Stimulated activated CD8-positive, alpha-beta memory T cell treated with anti-CD3 and anti-CD28 coated beads, Interleukin-7, amount 100 ng/mL, for 24 hours (primary cell): ENCODE data around the gene CDK6.

ENCODE experiments used
- DNase-seq: peaks from one replicate; pipeline ENCODE4 v3.0.0-alpha.2; 2020; ENCODE audit warnings: low read depth

CDK6 gene

GRCh38 chr7:92845736-92846135, 9.4 kb upstream of the CDK6 start:
- DNase-seq = no peak

- DNase-seq = no peak
Observed at GRCh38 chr7:92843781-92844180, 7.4 kb upstream of the CDK6 start.

- no peak for DNase-seq
Observed at GRCh38 chr7:92843034-92843760, 6.8 kb upstream of the CDK6 start.

GRCh38 chr7:92841192-92841591, 4.8 kb upstream of the CDK6 start:
- no peak for DNase-seq

GRCh38 chr7:92840316-92840715, 3.9 kb upstream of the CDK6 start:
- no peak for DNase-seq

GRCh38 chr7:92839901-92840300, 3.5 kb upstream of the CDK6 start:
- no peak for DNase-seq

GRCh38 chr7:92838934-92839333, 2.6 kb upstream of the CDK6 start:
- no peak for DNase-seq

GRCh38 chr7:92837000-92837749, 802 bp upstream of the CDK6 start:
- no peak for DNase-seq

GRCh38 chr7:92835851-92836488, 403 bp downstream of the CDK6 start:
- DNase-seq = no peak

- DNase-seq = no peak
Observed at GRCh38 chr7:92835261-92835850, 1.0 kb downstream of the CDK6 start.

- no peak for DNase-seq
Observed at GRCh38 chr7:92834507-92835260, 1.7 kb downstream of the CDK6 start.

GRCh38 chr7:92833766-92834506, 2.4 kb downstream of the CDK6 start:
- DNase-seq = peak; percentile 68

- peak; percentile 63 for DNase-seq
Observed at GRCh38 chr7:92833024-92833765, 3.2 kb downstream of the CDK6 start.

- no peak for DNase-seq
Observed at GRCh38 chr7:92832534-92833023, 3.8 kb downstream of the CDK6 start.

- DNase-seq = no peak
Observed at GRCh38 chr7:92831716-92832533, 4.4 kb downstream of the CDK6 start.

- no peak for DNase-seq
Observed at GRCh38 chr7:92830532-92831110, 5.8 kb downstream of the CDK6 start.

GRCh38 chr7:92830027-92830426, 6.3 kb downstream of the CDK6 start:
- DNase-seq = no peak

GRCh38 chr7:92827464-92828120, 8.8 kb downstream of the CDK6 start:
- DNase-seq = no peak
